GM19023 (cell line): ENCODE data around the gene BZW1.

ENCODE experiments used
- ATAC-seq: cut with Tn5 transposase; IDR thresholded peaks from one replicate; pipeline ENCODE4 v1.9.1; 2021; ENCODE audit warnings: mild to moderate bottlenecking, moderate library complexity; ENCODE audit not compliant: unreplicated experiment

BZW1 gene

DNA sequence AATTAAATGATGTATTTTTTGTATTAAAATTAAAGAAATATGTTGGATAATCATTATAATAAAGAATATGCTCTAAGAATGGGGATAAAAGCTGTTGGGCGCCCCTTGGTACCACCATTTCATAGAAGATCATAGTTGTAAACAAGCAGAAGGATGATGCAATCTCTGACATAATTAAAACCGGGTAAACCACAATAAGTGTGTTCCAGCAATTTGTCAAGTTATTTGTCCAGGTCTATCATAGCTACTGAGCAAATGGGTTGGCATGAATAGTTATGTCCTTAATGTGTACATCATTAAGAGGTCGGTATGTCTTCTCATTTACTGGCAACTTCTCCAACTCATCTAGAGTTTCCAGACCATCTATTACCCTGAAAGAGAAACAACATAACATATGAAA is 59.4 kb downstream of the BZW1 start:
- no peak for ATAC-seq

DNA sequence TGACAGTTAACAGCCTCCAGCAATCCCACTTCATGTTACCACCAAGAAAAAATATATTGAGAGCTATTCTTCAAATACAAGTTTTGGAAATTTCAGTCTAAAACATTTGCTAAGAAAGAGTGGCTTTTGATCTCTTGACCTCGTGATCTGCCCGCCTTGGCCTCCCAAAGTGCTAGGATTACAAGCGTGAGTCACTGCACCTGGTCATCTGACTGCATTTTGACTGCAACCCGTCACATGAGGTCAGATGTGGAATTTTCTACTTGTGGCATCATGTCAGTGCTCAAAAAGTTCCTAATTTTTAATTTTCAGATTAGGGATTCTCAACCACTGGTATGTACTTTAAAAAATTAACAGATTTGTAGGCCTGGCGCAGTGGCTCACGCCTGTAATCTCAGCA is 61.9 kb downstream of the BZW1 start:
- ATAC-seq: no peak
